ENCODE results near the gene JARID2. TPM values are rescaled to one million over a fixed set of nuclear protein-coding genes. Genes with fewer than 3 reads are reported as not detected.

Gene JARID2
- total and polyA plus RNA-seq, 2 of the 4 experiments (the other 2 are of a cell fraction): 9.6 to 12.9 TPM

GRCh38 chr6:15500901-15501825 is 255.3 kb downstream of the JARID2 start:
- Histone ChIP-seq H3K9ac (ENCODE audit: low read depth, low read length) (no peak overlapping the region), H3K9me1 (ENCODE audit: insufficient read depth, low read length) (peaks cover 22% of the 10 kb centered on the region), H3K4me1 (ENCODE audit: control insufficient read depth, insufficient read depth, low read length) (peaks cover 25% of the 10 kb centered on the region), H3K56ac (ENCODE audit: extremely low read depth, insufficient read depth, low read length) (no peak overlapping the region), H3K4ac (ENCODE audit: low read depth, low read length) (no peak overlapping the region), H3K27ac (ENCODE audit: insufficient read depth, low read length) (no peak overlapping the region), H4K8ac (ENCODE audit: low read depth in 2 of 2, low read length in 2 of 2) (no peak overlapping the region), H3K9me3 (ENCODE audit: control insufficient read depth, insufficient read depth, low read length) (no peaks in the 10 kb centered on the region), H2BK20ac (ENCODE audit: low read depth, low read length) (no peak overlapping the region), H2AK5ac (ENCODE audit: low read depth, low read length) (no peak overlapping the region), H3K27me3 (ENCODE audit: control insufficient read depth, insufficient read depth, low read length) (no peaks in the 10 kb centered on the region), H3K14ac (replicated peaks; ENCODE audit: low read depth, low read length) (no peak overlapping the region), H4K91ac (ENCODE audit: insufficient read depth, low read depth, low read length) (no peak overlapping the region), H2AK9ac (replicated peaks; ENCODE audit: low read depth, low read length, poor library complexity) (no peak overlapping the region), H4K20me1 (ENCODE audit: insufficient read depth, low read length) (peaks cover 82% of the 10 kb centered on the region), H4K5ac (ENCODE audit: low read depth, low read length) (no peak overlapping the region), H3K18ac (ENCODE audit: low read depth, low read length) (no peak overlapping the region), H2BK120ac (ENCODE audit: low read depth, low read length) (no peak overlapping the region), H2AFZ (replicated peaks; ENCODE audit: low read length, poor library complexity) (no peak overlapping the region), H3K4me3 (ENCODE audit: insufficient read depth, low read depth, low read length) (no peak overlapping the region), H3K4me2 (ENCODE audit: low read depth, low read length) (no peak overlapping the region), H3K23ac (ENCODE audit: low read depth, low read length) (no peak overlapping the region), H2BK5ac (ENCODE audit: low read depth, low read length, poor library complexity, severe bottlenecking) (no peak overlapping the region), H3K36me3 (ENCODE audit: control insufficient read depth, insufficient read depth, low read length) (peaks cover 45% of the 10 kb centered on the region), H2BK15ac (ENCODE audit: low read depth, low read length) (no peak overlapping the region), H3K79me1 (ENCODE audit: low read depth in 1 of 2, low read length in 2 of 2) (peaks cover 18 to 68% of the 10 kb centered on the region in 2 experiments; a peak in 3 of 4 replicates)
- DNase-seq: no peak
- ChIA-PET POLR2A (ENCODE audit: unreplicated experiment) (no interaction called here), CTCF (interaction anchor here (0.5 kb wide), 1 partner anchor 66 kb away, joined by 4 read pairs; no protein-coding TSS in a partner anchor)
- in situ Hi-C loops (cut with MboI; ENCODE audit: low sequenced_read_pairs): no loop called here
- BruUV-seq (replicated peaks): no TSS peak
- dilution Hi-C loops (cut with HindIII; ENCODE audit: low sequenced_read_pairs, unreplicated experiment): no loop called here
- TF ChIP-seq POLR2A (IDR thresholded peaks at IDR 0.05; ENCODE audit: low read depth, low read length): no peak
- no peak for TF ChIP-seq RCOR1 (IDR thresholded peaks at IDR 0.05; ENCODE audit: insufficient replicate concordance, low read length)
- TF ChIP-seq CEBPB (IDR thresholded peaks at IDR 0.05; ENCODE audit: low read depth, low read length): no peak
- no peak for TF ChIP-seq RAD21 (IDR thresholded peaks at IDR 0.05; ENCODE audit: low read length)
- no peak for TF ChIP-seq NFE2L2 (IDR thresholded peaks at IDR 0.05; ENCODE audit: low read depth, low read length)
- TF ChIP-seq USF2 (IDR thresholded peaks at IDR 0.05; ENCODE audit: low read depth, low read length): no peak
- no peak for TF ChIP-seq BHLHE40 (IDR thresholded peaks at IDR 0.05; ENCODE audit: low read depth, low read length)
- no peak for TF ChIP-seq FOS (IDR thresholded peaks at IDR 0.05; ENCODE audit: low read depth, low read length)
- no peak for TF ChIP-seq CTCF (conservative IDR thresholded peaks at IDR 0.05; ENCODE audit: low read depth, low read length)
- no peak for TF ChIP-seq MXI1 (IDR thresholded peaks at IDR 0.05; ENCODE audit: borderline replicate concordance, low read depth, low read length)
- TF ChIP-seq CHD1 (IDR thresholded peaks at IDR 0.05; ENCODE audit: low read depth, low read length): no peak
- TF ChIP-seq SMC3 (IDR thresholded peaks at IDR 0.05; ENCODE audit: low read depth, low read length): no peak
- no peak for TF ChIP-seq RFX5 (IDR thresholded peaks at IDR 0.05; ENCODE audit: low read depth, low read length)
- intact Hi-C loops (cut with micrococcal nuclease): no loop called here
- ATAC-seq (ENCODE audit: low read depth): no peak
- WGBS, 2 experiments (ENCODE audit: extremely low coverage in 2 of 2, insufficient read length in 1 of 2): 91% methylated on average over 11 of the region's 38 CpGs; no CpG with 5 or more reads in 1 of the 2 experiments
